Measurements from ENCODE around the gene PPP2R3C.
"Not testable (repeated sequence)": the region's sequence is repeated elsewhere in the genome, so short reads cannot be mapped to it uniquely, and the experiment has no call there.

PPP2R3C gene

GRCh38 chr14:35121887-35122695 is at the start of gene PPP2R3C, which contains the start of gene PRORP:
TSS of gene PPP2R3C (minus strand) at chr14:35121990. CDS start at chr14:35121959, 31 bp downstream.
TSS of gene PRORP (plus strand) at chr14:35122552. CDS start at chr14:35123246, 694 bp downstream.
- DNase-seq: peak; percentile 91

DNA sequence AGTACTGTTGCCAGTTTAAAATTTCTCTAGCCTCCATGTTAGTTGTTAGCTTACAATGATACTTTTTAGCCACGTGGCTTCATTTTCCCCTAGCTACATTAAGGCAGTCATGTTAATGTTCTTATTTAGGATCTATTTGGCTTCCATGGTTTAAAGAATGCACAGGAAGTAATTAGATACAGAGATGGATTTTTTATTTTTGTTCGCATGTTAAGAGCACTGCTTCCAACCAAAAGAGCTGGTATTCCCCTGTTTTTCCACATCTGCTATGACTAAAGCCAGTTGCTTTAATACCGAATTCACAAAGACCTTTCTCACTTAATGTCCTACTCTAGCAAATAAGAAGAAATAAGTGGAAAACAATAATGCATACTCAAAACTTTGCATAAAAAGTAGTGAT is 45.7 kb upstream of the PPP2R3C start:
- DNase-seq: no peak

DNA sequence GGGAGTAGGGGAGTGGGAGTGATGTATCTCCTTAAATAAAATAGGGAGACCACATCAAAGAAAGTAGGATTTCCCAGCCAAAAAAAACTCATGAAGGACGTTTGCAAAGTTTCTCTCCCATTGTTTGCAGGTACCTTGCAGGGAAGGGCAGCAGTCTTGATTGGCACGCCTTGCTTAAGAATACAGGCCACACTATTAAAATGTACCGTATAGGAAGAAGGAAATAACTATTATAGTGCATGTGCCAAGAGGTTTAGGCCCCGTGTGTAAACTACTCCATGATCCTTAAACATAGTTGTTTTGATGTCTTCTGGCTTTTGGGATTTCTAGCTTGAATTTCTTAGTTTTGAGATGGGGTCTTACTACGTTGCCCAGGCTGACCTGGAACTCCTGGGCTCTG is 43.1 kb upstream of the PPP2R3C start:
- no peak for DNase-seq

GRCh38 chr14:35163384-35163783 is 41.6 kb upstream of the PPP2R3C start:
- DNase-seq: no peak

- no peak for DNase-seq
These were observed 39.4 kb upstream of the PPP2R3C start for GRCh38 chr14:35161231-35161630.

GRCh38 chr14:35159742-35160409 is 38.1 kb upstream of the PPP2R3C start:
- no peak for DNase-seq

GRCh38 chr14:35158951-35159653 is 37.3 kb upstream of the PPP2R3C start:
- DNase-seq: no peak

GRCh38 chr14:35158491-35158890 is 36.7 kb upstream of the PPP2R3C start:
- no peak for DNase-seq

DNA sequence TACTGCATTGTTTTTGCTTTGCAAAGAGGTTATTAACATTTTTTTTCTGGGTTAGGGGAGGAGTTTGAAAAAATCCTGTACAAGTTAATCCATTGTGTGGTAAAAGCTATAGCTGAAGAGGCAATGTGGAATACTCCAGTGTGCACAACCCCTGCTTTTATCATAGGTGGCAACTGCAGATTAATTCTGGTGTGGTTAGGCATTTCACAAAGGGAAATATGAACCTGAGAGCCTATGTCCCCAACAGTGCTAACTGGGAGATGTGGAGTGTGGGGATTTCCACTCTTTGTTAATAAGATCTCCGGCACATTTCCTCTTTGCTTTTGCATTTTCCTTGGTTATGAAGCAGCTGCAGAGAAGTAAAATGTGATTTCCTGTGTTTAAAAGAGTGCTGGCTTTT is 34.2 kb upstream of the PPP2R3C start:
- no peak for DNase-seq

DNA sequence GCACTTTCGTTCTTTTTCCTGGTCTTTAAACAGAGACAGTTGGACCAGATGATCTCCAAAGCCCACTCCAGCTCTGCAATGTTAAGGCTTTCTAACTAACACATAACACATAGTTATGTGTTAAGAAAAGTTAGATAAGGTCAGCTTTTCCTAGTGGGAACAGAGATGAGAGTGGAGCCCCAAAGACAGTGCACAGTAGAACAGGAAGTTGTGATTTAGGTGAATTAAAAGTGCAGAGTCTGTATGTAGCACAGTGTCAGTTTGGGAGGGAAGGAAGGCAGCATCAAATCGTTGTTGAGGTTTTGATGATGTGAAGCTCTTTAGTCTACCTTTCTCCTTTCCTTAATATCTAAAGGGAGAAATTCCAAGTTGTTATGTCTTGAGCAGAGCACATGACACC is 32.2 kb upstream of the PPP2R3C start:
- no peak for DNase-seq

GRCh38 chr14:35152531-35152930 is 30.7 kb upstream of the PPP2R3C start:
- not testable (repeated sequence) for DNase-seq

- no peak for DNase-seq
These were observed 27.4 kb upstream of the PPP2R3C start for GRCh38 chr14:35149239-35149638.

DNA sequence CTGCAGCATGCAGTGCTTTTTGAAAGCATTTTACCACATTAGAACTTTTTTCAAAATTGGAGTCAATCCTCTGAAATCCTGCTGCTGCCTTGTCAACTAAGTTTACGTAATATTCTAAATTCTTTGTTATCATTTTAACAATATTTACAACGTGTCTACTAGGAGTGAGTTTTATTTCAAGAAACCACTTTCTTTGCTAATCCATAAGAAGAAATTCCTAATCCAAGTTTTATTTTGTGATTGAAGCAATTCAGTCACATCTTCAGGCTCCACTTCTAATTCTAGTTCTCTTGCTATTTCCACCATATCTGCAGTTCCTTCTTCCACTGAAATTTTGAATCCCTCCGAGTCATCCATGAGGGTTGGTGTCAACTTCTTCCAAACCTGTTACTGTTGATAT is 25.9 kb upstream of the PPP2R3C start:
- no peak for DNase-seq

DNA sequence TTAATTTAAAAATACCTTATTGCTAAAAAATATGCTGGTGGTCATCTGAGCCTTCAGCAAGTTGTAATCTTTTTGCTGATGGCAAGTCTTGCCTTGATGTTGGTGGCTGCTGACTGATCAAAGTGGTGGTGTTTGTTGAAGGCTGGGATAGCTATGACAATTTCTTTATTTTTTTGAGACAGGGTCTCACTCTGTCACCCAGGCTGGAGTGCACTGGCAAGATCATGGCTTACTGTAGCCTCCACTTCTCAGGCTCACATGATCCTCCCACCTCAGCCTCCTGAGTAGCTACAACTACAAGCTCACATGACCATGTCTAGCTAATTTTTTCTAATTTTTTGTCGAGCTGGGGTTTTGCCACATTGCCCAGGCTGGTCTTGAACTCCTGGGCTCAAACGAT is 25.4 kb upstream of the PPP2R3C start:
- DNase-seq: no peak

DNA sequence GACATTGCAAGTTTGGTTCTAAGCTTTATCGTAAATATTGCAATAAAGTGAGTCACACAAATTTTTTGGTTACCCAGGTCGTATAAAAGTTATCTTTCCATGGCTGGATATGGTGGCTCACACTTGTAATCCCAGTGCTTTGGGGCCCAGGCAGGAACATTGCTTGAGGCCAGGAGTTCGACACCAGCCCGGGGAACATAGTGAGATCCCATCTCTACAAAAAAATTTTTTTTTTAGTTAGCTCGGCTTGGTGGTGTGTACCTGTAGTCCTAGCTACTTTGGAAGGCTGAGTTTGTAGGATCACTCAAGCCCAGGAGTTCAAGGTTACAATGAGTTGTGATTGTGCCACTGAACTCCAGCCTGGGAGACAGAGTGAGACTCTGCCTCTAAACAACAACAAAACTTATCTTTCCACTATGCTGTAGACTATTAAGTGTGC is 24.9 kb upstream of the PPP2R3C start:
- DNase-seq: no peak

DNA sequence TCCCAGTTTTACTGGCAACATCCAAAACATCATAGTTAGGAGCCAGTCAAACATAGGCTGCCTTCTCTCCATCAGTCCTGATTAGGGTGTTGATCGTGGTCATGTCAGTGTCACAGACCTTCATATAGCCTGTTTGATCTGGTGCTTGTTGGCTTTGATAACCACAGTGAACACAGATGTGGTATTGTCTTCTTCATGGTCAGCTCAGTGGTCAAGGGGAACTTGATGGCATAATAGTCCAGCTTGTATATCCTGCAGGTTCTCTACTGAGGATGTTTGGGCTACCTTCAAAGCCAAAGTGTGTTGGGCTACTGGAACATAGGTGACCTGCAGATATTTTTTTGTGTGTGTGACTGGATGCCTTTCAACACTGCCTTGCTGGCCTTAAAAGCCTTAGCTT is 22.2 kb upstream of the PPP2R3C start:
- no peak for DNase-seq

DNA sequence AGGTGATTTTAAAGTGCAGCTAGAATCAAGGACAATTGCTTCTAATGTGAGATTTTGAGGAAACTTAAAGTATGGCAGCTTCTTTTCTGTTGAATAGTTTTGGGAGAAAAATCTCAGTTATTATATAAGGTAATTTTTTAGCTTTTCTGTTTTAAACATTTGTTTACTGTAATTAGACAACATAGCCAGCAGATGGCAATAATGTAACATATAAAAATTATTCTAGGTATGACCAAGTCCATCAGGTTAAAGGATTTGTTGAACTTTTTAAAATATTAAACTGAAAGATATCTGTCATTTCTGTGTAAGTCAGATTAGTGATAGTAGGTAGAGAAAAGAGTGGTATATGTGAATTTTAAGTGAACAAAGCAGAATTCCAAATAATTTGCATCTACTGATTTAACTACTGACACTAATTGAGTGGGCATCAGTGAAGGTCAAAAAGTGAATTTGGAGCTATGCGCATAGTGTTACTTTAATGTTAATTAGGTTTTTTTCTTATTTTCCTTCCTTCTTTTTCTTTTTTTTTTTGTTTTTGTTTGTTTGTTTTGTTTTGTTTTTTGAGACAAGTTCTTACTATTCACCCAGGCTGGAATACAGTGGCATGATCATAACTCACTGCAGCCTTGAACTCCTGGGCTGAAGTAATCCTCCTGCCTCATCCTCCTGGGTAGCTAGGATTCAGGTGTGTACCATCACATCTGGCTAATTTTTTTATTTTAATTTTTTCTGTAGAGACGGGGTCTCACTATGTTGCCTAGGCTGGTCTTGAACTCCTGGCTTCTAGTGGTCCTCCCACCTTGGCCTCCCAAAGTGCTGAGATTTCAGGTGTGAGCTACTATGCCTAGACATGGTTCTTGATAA is 19.2 kb upstream of the PPP2R3C start:
- DNase-seq: peak; percentile 29

- DNase-seq: no peak
These were observed 16.8 kb upstream of the PPP2R3C start for GRCh38 chr14:35138585-35138984.

DNA sequence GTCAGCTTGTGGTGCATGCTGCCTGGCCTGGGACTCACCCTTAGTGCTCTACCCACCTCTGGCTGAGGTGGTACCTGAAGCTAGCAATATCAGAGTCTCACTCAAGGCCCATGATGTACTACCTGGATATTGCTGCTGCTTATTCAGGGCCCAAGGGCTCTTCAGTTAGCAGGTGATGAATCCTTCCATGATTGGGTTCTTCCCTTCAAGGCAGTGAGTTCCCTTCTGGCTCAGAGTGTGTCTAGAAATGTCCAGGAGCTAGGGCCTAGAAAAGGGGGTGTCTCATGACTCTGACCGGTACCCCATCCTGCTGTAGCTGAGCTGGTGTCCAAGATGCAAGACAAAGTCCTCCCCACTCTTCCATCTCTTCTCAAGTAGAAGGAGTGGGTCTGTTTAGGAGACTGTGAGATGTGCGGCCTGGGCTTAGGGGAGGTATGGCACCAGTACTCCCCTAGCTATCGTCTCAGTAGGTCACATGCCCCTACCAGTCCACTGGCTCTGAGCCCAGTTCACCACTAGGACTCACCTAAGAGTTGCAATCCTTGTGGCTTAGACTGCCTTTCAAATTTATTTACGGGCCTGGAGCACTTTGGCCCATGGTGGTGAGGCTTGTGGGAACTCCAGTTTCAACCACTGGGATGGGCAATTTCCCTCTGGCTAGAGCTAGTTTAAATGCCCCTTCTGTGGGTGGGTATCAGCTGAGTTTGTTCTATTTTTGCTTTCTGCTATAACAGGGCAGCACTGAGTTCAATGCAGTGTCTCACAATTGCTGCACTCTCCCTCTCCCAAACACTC is 12.7 kb upstream of the PPP2R3C start:
- peak; percentile 46 for DNase-seq

DNA sequence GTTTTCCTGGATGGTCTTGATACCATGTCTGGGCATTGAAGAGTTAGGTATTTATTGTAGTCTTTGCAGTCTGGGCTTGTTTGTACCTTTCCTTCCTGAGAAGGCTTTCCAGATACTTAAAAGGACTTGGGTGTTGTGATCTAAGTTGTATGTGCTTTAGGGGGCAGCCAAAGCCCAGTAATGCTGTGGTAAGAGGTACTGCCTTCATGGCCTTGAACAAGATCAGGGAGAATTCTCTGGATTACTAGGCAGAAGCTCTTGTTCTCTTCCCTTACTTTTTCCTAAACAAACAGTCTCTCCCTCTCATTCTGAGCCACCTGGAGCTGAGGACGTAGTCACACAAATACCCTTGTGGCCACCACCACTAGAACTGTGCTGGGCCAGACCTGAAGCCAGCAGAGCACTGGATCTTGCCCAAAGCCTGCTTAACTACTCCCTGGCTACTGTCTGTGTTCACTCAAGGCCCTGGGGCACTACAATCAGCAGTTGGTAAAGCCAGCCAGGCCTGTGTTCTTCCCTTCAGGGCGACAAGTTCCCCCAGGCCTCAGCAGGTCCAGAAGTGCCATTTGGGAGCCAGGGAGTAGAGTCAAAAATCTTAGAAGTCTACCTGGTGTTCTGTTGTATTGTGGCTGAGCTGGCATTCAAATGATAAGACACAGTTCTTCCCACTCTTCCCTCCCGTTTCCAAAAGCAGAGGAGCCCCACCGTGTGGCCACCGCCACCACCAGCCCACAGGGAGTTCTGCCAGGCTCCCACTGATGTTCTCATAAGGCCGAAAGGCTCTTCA is 11.9 kb upstream of the PPP2R3C start:
- no peak for DNase-seq

DNA sequence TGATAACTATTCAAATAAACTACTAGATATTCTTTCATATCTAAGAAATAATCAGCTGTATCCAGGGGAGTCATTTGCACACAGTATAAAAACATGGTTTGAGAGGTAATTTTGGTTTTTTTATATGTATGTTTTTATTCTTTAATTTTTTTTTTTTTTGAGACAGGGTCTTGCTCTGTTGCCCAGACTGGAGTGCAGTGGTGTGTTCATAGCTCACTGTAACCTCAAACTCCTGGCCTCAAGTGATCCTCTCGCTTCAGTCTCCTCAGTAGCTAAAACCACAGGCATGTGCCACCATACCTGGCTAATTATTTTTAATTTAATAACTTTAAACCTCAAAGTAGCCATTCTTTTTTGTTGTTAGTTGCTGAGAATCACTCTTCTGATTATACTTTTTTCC is 2.3 kb upstream of the PPP2R3C start:
- DNase-seq: no peak
